ENCODE measurements around the gene GNB1.

Gene GNB1

DNA sequence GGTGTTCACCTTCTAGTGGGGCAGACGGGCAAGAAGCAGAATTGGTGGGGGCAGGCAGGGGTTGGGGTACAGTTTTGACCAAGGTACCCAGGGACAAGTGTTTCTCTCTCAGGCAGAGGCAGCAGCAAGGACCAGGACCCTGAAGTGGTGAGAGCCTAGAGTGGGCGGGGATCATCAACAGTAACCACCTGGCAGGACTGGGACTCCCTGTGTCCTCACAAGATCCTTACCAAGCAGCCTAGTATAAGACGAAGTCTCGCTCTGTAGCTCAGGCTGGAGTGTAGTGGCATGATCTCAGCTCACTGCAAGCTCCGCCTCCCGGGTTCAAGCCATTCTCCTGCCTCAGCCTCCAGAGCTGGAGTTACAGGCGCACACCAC, 109.4 kb downstream of the GNB1 start:
- no peak for DNase-seq (ENCODE audit: low read depth)

DNA sequence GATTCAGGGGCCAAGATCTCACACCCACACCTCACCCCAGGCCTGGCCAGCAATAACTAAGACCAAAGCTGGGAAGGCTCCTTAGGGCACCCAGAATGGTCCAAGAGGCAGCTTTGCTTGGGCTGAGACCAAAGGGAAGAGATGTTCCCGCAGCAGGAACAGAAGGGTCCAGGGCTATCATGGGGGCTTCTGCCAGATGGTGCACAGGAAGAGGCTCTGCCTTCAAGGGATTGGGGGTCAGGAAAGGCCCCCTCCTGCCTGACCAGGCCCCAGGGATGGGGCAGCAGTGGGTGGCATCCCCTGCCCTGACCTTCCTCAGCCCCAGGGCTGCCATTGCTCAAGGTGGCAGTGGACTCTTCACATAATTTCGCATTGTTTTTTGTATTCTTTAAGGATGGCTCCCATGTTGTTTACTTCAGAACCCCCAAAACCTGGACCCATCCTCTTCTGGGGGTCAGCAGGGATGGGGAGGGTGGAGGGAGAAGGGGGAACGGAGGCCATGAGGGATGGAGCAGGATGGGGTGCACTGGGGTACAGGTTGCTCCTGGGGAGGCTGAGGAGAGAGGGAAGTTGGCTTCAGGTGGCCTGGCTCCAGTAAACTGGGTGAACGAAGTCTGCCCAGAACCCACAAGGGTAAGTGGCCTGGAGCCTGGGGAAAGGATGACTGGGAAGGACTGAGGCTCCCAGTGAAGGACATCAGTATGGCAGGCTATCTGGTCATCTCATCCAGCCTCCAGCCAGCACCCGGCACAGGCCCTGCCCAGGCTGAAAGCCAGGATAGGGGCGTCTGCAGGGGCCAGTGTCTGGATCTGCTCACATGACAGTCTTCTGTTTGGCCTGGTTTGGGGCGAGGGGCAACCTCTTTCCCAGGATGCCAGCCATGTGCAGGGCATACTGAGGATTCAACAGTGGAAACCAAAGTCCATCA, 110.0 kb downstream of the GNB1 start:
- DNase-seq (ENCODE audit: low read depth), result no peak

DNA sequence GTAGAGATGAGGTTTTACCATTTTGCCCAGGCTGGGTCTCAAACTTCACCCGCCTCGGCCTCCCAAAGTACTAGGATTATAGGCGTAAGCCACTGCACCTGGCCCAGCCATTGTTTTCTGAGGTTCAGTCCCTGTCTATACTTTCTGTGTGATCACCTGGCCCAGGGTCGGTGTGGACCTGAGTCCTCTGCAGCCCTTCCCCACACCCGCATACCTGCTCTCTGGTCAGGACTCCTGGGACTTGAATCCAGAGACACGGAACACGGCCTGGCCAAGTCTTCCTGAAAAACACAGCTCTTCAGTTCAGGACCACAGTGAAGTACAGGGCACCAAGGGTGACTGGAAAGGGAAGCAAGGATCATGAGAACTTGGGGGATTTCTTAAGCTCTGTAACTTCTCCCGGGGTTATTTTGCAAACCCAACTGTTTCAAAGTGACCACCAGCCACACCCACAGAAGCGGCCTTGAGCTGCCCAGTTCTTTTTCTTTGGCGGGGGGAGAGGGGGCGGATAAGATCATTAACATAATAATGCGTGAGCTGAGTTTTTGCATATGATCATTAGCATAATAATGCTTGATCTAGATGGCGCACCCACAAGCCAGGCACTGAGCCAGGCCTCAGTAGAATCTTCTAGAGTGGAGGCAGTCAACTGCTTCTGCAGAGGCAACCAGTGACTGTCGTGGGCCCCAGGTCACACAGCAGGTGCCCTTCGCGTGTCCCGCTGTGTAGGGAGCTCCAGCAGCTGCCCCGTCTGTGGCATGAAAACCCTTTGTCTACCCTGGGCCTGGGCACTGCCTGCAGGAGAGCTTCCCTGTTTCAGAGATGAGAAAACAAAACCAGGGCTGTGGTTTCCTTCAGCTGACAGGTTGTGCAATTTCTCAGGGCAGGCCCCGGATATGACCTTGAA, 110.9 kb downstream of the GNB1 start:
- peak; percentile 24 for DNase-seq (ENCODE audit: low read depth)

DNA sequence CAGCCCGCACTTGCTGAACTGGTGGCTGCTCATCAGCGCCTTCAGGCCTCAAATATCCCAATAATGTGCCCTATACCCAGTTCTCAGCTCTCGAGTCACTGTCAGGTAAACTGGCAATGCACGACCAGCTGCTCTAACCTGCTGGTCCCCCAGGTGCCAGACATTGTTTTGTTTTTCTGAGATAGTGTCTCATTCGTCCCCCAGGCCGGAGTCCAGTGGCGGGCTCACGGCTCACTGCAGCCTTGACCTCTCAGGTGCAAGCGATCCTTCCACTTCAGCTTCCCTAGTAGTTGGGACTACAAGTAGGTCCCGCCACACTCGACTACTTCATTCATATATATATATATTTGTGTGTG, 111.6 kb downstream of the GNB1 start:
- no peak for DNase-seq (ENCODE audit: low read depth)

DNA sequence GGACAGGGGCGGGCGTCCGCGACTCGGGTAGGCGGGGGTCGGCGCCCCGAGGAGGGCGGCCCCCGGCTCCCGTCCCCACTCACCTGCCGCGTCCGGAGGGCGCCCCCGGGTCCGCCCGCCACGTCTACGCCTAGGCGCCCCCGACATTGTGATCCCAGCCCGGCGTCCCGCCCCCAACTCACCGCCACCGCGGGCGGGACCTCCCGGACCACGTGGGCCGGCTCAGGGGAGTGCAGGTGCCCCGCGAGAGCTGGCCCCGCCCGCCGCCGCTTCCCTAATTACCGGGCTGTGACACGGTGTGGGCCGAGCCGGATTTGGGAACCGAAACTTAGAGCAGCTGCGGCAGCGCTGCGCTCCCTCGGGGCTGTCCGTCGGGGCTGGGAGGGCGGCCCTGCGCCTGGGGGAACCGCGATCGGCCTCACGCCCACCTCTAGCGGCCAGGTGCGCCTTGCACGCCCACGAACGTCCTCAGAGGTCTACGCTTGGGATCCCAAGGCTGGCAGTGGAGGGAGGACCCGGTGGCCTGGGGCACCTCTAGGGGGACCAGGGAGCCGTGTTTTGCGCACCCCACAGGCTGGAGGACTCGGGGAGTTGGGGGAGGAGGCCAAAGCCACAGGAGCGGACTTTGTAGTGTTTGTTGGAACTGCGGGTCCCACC, 112.1 kb downstream of the GNB1 start:
- DNase-seq (ENCODE audit: low read depth), result peak; percentile 77

DNA sequence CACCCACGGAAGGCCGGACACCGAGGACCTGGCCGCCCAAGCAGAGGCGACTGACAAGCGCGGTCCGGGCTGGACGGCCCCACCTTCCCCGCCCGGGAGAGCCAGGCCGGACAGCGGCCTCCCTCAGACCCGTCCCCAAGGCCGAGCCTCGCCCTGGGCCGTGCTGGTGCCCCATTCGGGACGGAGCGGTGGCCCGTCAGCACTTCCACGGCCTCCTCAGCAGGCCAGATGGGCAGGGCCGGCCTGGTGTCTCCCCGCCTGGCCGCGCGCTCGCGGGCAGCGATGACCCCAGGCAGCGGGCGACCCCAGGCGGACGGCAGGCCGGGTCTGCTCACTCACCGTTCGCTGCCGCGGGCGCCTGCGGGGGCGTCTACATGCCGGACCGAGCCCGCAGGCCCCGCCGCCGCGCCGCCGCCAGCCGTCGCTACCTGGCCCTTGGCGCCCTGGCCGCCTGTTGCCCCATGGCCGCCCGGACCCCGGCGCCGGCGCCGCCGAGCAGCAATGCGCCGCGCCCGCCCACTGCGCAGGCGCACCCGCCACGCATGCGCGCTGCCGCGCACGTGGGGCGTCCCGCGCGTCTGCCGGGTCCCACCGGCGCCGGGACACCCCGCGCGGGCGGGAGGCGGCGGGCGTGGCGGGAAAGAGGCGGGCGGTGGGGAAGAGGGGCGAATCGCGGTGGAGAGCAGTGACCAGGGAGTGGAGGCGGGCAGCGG, 112.8 kb downstream of the GNB1 start, which contains the start of gene NADK:
TSS of gene NADK (minus strand) at position 521 of the 713 bp plus-strand sequence. CDS start 13,064 bp downstream, outside the sequence.
- DNase-seq (ENCODE audit: low read depth), result peak; percentile 66

DNA sequence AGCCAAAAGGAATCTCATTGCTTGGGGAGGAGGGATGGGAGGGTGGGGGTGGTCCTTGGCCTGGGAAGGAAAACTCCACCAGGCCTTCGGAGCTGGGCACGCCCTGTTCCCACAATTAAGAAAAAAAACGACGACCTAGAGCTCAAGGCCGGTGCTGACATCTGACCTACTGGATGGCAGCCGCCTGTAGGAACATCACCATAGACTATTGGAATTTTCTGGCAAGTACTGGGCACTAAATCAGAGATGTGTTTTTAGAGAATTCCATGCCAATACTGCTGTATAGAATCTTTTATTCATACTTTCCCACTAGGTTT, 113.3 kb downstream of the GNB1 start:
- no peak for DNase-seq (ENCODE audit: low read depth)

DNA sequence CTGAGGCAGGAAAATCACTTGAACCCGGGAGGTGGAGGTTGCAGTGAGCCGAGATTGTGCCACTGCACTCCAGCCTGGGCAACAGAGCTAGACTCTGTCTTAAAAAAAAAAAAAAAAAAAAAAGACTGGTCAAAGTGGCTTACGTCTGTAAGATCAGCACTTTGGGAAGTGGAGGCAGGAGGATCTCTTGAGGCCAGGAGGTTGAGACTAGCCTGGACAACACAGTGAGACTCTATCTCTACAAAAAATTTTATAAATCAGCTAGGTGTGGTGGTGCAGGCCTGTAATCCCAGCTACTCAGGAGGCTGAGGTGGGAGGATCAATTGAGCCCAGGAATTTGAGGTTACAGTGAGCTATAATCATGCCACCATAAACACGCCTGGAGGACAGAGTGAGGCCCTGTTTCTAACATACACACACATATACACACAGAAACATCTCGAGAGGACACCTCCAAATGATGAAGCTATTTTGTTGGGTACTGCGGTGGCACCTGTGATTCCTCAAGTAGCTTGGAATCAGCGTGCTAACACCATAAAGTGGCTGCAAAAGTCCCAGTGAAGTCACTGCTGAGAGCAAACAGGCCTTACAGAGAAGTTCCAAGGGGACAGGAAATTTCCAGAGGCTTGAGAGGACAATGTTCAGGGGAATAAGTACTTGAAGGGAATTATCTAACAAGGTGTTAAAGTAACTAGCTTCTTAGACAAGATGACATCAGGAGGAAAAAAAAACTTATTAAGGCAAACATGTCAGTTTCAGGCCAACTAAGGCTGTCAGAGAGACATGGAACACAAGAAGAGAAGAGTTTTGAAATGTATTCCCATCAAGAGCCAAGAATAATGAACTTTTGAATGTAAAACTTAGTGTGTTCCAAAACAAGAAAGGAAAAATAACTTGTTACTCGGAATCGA, 114.0 kb downstream of the GNB1 start:
- DNase-seq (ENCODE audit: low read depth), result no peak

DNA sequence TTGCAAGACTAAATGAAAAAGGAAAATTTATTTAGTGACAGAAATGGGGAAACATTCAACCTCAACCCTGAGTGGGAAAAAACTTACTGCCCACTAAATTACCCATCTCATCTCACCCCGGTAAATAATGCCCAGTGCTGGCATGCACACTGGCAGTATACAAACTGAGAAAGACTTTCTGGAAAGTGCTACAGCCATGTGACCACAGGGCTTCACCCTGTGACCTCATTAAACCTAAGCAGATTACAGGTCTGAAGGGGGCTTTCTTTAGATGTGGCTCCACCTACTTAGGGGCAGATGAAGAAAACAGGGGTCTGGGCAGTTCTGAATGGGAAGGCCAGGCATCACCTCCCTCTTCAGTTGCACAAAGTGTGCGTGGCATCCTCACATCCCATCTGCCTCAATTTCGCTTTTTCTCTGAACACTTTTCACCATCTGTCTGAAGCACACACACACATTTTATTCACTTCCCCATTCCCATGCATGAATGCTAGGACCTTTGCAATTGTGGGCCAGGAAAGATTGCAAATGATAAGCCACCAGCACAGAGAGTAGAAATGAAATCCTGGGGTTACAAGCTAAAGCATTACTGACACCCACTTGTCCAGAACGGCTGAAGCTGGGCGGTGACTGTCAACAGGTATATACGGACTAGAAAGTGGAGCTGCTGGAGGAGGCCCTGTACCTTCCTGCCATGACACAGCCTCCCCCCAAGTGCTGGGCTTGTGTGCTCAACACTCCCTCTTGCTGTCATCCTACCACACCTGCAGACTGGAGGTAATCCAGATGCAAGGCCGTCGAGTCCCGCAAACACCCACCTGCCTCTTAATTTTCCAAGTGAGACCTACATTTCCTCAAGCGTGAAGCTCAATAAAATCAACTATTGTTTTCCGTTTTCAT, 115.3 kb downstream of the GNB1 start:
- DNase-seq (ENCODE audit: low read depth), result no peak

DNA sequence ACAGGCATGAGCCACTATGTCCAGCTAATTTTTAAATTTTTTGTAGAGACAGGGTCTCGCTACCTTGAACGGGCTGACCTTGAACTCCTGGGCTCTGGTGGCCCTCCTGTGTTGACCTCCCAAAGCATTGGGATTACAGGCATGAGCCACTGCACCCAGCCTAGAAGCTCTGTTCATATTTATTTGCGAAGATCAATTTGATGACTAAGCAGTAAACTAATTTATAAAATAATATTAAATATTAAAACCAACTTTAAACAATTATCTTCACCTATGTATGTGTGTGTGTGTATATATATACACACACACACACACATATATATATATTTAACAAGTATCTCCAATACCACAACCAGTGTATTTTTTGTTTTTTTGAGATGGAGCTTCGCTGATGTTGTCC, 117.0 kb downstream of the GNB1 start:
- DNase-seq (ENCODE audit: low read depth), result no peak

DNA sequence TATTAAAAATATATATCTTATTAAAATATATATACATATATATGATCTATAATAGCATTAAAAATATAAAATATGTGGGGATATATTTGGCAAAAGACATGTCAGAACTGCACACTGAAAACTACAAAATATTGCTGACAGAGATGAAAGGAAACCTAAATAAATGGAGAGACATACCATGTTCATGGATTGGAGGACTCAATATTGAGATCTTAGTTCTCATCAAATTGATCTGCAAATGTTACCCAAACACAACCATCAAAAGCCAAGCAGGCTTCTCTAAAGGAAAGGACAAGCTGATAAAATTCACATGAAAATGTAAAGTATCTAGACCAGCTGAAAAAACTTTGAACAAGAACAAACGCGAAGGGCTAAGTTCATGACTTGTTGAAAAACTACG, 119.8 kb downstream of the GNB1 start:
- DNase-seq (ENCODE audit: low read depth), result no peak

DNA sequence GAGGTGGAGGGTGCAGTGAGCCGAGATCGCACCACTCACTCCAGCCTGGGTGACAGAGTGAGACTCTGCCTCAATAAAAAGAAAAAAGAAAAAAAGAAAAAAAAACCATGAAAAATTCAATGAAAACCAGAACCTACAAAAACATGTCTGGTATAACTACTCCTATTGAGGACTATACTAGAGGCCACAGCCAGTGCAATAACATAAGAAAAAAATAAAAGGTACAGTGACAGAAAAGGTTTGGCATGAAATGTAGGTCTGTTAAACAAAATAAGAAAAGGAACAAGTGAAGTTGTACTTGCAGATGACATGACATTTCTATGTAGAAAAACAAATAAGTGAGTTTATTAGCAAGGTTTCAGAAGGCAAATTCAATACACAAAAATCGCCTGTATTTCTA, 120.8 kb downstream of the GNB1 start:
- no peak for DNase-seq (ENCODE audit: low read depth)

DNA sequence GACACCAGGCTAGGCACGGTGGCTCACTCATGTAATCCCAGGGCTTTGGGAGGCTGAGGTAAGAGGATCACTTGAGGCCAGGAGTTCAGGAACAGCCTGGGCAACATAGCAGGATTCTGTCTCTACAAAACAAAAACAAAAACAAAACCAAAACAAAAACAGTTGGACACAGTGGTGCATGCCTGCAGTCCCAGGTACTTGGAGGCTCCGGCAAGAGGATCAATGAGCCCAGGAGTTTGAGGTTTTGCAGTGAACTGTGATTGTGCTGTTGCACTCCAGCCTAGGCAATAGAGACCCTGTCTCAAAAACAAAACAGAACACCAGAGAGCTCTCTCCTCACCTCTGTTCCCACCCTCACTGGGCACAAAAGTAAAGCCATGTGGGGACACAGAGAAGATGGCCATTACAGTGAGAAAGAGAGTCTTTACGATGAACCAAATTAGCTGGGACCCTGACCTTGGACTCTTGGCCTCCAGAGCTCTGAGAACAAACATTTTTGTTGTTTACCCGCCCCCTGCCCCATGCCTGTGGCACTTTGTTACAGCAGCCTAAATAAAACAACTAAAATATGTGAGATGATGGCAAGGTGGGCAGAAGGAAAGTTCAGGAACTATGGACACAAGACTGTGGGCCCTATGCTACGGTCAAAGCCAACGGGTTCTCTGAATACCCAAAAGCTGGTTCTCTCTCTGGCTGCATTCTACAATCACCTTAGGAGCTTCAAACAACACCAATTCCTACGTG, 122.5 kb downstream of the GNB1 start:
- no peak for DNase-seq (ENCODE audit: low read depth)

DNA sequence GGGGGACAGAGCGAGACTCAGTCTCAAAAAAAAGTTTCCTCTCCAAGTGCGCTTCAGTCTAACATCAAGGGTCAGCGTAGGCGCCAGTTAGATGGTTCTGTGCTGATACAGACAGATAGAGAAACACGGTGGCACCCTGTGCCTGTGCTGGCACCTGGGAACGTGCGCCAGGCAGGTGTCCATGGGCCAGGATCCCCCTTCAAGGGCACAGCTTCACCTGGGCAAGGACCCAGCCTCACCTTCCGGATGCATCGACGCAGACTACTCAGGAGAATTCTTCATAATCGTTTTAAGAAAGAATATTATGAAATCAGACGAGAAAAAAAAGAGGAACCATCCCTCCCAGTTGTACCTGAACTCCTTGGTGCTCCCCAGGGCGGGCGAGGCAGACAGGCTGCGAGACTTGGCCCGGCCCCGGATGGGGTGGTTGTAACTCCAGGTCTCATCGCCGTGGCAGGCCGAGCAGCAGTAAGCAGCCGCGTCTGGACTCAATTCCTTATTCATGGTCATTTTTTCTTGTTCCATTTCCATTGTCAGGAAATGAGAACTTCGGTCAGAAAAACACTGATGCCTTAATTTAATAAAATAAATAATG, 125.9 kb downstream of the GNB1 start:
- no peak for DNase-seq (ENCODE audit: low read depth)

DNA sequence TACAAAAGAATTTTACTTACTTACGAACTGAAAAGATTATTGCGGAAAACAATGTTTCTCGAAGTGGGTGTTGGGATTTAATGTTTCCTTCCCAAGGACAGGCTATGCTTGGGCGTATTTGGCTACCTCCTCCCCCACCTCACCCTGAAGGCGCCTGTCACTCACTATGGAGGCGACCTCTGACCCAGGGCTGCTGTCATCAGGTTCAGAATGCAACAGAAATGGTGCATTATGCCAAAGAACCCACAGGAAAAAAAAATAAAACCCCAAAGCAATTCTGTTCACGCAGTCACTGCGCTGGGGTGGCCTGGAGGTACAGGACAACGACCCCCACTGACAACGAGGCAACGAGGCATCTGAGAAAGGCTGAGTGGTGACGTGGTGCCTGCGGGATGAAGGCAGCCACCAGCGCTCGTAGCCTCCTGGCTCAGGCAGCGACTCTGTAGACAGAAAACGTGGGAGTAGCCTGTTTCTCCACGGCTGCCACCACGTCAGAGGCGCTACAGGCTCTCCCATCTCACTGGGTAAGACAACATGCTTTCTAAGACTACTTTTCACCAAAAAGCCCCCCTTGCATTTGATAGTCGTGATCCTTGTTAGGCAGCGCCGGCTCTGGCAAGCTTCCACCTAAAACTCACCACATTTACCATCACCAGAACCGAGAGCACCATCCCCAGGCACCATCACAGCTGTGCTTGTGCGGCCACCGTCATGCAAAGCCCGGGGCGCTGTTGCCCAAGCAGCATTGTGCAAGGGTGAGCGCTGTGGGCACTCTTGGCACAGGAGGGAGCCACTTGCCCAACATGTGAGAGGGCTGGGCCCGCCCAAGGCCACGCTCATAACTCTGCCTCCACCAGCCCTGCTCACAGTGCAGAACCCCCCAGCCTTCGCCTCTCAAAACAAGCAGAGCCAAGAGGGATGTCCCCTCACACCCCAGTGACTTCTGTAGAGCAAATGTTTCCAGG, 126.9 kb downstream of the GNB1 start:
- no peak for DNase-seq (ENCODE audit: low read depth)

DNA sequence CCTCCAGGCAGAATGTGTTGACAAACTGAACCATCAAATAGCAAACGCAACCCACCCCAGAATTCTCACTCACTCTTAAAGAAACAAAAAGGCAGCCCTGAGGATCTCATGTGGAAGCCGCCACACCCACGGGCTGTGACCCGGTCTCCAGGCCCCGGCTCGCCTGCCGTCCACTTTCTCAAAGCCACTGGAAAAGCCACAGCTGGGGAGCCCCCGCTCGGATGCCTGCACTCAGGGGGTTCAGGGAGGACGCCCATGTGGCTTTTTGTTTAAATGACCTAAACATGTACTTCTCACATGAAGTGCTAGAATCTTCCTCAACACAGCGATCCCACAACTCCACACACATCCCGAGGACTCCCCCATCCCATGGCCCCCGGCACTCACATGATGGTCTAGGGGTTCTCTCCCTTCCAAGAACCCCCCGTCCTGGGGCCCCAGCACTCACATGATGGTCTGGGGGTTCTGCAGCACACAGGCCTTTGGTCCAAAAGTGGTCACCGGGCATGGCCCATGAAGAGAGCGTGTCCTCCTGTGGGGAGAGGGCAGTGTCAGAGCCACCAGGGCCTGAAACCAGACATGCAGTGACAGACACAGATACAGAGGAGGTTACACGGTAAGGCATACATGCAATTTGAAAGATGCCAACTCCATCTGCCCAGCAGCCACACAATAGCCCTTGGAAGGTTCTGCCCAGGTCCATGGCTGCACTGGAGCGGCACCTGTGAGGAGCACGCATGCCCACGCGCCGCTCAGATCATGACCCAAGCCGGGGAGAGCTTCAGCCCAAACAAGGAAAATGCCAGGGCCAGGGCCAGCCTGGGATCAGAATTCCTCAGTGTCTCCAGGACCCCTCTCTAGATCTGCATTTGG, 129.1 kb downstream of the GNB1 start:
- no peak for DNase-seq (ENCODE audit: low read depth)

DNA sequence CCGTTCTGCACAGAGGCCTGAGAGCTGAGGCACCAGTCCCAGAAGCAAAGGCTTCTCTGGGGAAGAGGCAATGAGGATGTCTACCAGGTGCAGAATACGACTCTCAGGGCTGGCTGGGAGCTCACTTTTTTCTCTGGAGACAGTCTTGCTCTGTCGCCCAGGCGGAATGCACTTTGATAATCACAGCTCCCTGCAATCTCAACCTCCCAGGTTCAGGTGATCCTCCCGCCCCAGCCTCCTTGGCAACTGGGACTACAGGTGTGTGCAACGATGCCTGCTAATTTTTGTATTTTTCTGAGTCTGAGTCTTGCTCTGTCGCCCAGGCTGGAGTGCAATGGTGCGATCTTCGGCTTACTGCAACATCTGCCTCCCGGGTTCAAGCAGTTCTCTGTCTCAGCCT, 130.2 kb downstream of the GNB1 start:
- DNase-seq (ENCODE audit: low read depth), result no peak
